Activated CD4-positive, alpha-beta T cell treated with anti-CD3 and anti-CD28 coated beads, Interleukin-2, amount 50 U/mL, for 1 hour (primary cell): Measurements from ENCODE around the gene ESRRG.

Experiments
- DNase-seq: peaks from one replicate; pipeline ENCODE4 v3.0.0-alpha.2; 2020

ESRRG gene

DNA sequence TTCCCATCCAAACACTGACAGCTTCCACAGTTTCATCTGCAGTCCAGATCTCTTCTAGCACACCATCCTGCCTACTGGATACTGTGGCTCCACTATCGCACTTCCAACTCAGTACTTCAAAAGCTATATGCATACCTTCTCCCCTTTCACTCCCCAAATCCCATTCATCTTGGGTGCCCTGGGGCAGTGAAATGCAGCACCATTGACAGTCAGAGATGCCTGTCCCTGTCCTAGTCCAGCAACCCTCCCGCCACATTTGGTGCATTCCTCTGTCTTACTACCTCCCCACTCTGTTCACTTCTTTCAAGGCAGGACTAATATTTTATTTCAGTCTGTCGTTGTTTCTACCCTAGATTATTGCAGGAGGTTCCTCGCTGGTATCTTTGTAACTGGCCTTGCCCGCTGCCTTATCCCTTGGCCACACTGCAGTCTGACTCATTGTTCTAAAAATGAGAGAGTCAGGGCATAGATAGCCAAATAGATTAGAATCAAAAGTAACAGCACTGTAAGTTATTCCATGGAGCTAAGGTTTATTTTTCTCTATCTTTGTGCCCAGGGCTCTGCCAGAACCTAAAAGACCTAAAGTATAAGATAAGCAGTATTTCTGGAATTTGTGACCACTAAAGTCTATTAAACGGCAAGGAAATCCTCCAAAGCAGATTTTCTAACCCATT is 96.7 kb downstream of the ESRRG start:
- no peak for DNase-seq

DNA sequence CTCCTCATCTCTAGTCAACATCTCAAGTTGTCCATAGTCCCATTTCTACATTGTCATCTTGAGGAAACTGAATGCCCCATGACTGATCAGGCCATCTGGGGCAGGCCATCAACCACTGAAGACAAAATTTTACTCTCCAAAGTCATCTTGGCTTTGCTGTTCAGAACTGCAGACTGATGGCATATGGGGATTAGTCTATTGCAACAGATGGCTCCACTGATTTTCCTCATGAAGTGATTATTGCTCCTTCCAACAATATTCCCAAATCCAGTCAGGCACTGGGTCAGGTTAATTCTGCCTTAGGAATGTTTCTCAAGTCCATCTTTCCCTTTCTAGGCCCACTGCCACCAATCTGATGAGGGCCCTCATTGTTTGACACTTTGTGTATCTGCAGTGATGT is 101.7 kb downstream of the ESRRG start:
- DNase-seq: no peak

DNA sequence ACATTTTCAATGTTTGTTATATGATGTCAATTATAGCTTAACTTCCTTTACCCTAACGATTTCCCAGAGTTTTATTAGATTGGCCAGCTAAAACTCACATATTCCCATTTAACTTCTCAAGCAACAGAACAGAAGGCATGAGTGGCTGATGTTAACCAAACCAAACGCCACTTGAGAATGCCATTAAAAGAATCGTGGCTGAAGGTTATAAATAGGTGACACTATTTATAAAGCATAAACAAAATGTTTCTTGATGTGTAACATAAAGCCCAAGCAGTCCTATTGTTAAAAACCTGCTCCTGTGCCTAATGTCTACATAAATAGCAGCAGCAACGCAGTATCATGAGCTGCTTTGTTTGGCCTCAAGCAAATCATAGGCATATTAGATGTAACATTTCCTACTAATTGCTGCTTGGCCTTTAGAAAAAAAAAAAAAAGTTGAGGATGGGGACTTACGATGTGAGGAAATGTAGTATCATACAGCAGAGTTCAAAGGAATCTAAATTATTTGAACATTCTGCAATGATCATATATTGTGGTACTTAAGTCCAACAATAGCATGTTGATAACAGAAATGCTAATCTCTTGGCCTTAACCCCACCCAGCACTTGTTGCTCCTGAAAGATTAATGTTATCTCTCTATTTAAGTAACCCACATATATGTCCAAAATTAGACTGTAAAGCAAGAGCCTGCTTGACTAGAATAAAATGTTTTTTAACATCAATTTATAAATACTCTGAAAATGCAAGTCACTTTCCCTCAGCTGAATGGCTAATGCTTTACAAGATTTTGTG is 106.0 kb downstream of the ESRRG start:
- DNase-seq: no peak

DNA sequence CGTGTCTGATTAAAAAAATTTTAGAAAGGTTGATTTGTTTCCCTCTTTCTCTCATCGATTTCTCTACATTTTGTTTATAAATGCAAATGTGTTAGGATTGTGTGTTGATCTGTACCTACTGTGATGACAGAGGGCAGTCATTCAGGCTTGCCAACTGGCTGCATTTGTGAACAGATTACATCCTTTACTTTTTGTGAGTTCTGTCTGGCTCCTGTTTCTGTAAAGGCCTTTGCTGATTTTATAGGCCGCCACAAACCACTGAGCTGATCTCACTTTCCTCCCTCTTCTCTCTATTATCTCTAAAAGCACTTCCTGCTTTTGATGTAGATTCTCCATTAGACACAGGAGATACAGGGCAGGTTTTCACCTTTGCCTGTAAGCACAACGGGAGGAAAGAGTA is 106.8 kb downstream of the ESRRG start:
- no peak for DNase-seq

DNA sequence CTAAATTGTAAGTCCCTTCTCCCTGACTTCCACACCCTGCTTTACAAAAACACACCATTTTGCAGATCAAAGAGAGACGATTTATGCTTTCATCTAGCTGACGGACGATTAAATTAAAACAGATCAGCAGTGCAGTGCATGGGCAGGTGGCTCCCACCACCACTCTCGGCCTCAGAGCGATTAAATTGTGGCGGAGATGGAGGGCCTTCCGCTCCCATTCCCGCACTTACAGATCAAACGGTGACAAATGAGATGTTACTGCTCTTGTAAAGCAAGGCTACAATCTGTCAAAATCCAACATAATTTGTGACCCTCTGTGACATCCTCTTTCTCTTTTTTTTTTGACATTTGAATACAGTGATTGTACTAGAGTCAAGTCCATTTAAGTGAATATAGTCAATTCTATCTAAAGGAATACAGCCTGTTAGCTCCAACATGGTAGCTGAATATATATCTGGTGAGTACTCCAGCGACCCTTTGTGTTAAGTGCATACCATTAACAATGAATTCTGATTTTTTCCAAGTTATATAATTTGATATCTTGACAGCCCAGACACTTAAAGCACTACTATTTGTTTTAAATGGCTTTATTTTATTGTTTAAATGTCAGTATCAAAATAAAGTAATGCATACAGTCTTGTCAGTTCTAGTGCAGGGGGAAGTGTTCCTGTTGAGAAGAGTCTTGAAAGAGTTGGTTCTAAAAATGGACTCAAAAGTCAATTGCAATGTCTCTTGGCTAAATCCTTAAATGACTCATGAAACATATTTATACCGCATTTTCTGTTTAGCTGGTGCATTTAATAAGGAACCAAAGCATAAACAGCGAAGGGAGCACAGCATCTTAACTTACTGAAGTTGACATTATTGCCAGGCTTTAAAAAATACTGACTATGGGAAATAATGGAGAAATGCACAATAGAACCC is 109.0 kb downstream of the ESRRG start:
- DNase-seq: no peak

DNA sequence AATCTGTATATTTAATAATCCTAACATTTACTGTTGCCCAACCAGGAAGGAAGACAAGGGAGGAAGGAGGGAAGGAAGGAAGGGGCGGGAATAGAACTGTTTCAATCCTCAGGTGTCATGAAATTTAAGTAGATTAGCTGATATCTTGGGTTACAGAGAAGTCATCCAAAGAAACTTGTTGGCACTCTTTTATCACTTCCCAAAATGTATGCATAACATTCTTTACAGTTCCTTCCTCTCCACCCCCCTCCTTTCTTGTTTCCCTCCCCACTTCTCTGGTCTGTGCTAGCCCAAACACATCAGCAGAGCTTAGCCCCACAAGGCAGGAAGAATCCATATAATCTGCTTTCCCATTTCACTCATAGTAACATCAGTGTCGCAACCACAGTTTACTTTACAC is 110.9 kb downstream of the ESRRG start:
- DNase-seq: no peak

DNA sequence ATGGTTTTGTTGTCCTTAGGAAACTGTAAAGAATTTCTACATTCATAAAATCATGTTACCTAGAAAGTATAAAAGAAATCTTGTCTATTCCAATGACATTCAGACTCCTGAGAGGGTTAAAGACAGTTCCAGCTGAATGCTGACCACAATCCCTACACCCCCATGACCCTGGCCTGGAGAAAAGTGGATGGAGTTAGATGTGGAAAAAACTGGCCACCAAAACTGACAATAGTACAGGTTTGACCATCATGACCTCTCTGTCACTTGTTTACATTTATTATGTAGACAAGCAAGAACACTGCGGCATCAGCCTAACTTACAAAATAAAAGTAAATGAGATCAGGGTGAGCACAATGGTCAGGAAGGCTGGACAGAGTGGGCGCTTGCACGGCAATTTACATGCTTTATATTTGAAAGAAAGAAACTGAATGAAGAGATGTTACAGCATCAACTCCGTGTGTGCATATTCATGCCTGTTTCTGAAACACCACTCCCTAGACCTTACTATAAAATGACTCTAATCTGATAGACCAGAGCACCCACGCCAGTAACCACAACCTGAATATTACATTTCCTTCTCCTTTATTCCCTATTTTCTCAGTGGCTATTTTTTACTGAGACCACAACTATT is 116.0 kb downstream of the ESRRG start:
- no peak for DNase-seq

DNA sequence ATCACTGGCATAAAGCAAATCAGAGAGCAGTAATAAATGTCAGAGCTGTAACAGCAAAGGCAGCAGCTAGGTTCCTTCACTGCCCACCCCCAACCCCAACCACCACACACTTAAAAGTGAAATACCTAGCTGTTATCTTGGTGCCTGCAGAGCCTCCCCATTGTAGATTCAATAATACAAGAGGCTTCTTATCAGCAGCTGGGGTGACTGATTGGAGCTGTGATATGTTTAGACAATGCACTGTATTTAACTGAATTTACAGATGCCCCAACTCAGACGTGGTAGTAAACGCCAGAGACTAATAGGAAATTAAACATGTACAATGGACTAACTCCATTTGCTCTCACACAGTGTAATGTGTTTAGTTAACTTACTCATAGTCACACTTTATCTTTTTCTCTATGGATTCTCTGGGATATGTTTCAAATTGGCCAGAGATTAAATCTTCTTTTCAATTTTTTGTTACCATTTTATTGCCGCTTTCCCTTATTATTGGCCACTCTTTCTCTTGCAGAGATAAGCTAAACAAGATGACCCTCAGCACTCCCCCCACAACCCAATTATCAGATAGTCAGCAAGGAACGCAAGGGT is 117.1 kb downstream of the ESRRG start:
- no peak for DNase-seq

DNA sequence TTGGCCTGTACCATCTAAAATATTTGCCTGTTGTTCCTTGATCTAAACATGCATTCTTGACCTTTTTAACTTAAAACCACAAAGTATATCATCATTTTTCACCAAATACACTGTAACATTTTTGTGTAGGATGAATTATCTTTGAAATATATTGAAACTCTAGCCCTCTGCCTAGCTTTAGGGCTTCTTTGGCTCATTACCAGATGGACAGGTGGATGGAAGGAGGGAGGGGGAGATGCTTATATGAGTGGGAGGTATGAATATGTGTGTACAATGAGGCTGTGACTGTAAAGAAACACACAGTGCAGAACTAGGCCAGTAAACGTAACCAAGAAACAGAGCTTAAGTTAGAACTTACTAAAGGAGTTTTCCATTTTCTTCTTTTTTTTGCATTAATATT is 118.5 kb downstream of the ESRRG start:
- no peak for DNase-seq

DNA sequence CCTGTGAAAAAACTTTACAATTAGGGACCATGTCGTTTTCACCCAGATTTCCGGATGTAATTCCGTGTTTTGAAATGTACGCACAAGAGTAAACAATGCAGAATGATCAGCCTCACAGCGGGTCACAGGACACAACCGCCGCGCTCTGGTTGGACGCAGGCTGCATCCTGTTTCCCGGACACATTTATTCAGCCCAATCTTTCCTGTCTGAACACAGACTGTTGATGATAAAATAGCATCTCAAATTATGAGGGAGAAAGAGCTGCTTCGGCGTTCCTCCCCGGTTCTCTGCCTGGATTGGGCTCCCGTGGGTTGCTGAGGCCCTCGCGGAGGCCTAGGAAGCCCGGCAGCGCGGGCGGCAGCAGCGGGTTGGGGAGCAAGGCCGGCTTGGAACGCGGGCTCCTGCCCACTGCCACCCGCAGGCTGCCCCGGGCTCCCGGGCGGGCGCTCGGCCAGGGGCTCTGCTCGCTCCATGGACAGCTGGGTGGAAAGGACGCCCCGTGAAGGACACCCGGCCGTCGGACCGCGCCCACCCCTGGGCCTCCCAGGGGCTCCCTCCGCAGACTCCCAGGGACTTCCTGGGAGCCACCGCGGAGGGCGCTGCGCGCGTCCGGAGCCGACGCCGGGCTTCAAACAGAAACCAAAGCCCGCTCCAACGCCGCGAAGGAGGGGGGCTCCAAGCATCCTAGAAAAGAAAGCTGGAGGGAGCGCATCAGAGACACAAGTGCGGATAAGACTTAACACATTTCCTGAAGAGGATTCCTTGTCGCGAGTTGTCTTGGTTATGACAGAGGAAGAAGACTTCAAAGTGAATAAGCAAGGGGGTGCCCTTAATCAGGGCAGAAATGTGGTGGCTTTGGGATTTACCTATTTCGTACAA is 122.3 kb downstream of the ESRRG start:
- DNase-seq: no peak

DNA sequence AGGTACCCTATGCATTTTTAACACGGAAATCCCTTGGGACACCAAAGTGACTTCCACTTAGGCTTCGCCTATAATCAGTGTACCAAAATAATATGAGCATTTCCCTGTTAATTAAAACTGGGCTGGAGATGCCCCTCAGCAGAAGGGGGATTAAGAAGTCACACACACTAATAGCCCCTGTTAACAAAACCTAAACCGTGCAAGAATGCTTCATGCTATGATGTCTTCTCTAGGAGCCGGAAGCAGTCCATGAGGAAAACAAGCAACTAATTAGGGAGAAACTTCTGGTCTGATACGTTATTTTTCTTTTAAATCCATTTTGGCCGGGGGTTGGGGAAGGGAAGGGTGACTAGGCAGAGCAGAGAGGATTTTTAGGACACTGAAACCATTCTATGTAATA is 123.4 kb downstream of the ESRRG start:
- DNase-seq: no peak

DNA sequence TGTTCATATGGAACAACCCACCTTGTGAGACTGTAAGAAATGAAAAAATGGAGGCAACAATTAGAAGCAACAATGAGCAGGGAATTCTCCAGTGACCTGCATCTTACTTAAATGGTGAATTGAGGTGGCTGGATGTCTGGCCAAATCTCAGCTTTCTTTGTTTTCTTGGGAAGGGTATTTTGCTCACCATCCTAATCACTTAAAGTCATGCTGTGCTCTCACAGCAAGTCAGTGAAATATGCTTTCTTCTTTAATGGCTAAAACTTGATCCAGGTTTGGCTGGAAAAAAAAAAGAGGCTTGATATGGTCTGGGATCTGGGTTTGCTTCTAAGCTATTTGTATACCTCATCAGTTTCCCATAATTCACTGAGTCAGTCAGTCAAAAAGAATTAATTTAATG is 124.8 kb downstream of the ESRRG start:
- DNase-seq: no peak

DNA sequence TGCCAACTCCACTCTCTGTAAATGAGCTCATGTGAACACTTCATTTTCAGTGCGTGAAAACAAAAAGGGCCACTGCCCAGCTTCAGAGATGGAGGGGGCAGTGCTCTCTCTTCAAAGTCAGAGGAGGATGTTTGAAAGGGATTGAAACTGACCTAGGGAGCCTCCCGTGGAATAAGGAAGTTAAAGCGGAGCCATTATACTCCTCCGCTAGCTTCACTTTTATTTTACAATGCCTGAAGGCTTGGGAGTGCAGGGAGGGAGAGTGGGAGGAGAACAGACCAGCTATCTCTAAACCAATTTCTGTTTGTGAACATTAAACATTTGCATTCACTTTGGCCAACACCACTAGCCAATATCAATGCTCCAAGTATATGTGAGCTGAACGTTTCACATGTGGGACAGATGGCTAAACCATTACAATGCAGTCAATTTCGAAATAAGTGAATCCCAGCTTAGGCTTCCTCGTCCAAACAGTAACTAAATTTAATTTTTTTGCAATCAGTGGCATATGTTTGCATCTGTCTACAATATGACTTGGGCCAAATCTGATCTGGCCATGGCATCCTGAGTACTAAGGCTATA is 126.9 kb downstream of the ESRRG start:
- DNase-seq: no peak

DNA sequence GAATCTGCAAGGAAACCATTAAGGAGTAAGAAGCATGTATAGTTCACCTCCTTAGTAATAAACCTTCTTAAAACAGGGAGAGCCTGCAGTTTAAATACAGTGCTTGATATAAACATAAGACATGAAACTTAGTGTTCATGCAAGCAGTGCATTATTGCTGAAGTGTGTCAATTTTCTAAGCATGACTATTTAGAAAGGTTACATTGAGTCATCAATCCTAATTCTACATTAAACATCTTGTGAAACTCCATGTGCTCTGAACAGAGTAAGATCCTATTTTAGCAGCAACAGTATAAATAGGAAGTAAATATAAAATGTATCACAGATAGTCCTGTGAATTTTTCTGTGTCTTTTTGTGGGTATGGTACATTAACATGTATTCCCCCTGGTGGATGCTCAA is 135.5 kb downstream of the ESRRG start:
- DNase-seq: no peak

DNA sequence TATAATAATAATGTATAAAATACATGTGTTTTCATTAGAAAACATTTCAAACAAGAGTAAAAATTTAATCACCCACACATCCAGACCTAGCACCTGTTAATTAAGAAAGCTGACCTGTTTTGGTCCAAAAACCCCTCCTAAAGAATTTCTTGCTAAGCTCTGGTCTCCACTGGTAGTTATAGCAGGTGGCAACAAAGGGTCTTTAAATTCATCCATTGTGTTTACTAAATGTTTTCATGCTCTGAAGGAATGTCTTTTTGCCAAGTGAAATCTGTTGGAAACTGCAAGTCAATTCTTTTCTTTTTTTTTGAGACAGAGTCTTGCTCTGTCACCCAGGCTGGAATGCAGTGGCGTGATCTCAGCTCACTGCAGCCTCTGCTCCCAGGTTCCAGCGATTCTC is 141.1 kb downstream of the ESRRG start:
- DNase-seq: no peak

DNA sequence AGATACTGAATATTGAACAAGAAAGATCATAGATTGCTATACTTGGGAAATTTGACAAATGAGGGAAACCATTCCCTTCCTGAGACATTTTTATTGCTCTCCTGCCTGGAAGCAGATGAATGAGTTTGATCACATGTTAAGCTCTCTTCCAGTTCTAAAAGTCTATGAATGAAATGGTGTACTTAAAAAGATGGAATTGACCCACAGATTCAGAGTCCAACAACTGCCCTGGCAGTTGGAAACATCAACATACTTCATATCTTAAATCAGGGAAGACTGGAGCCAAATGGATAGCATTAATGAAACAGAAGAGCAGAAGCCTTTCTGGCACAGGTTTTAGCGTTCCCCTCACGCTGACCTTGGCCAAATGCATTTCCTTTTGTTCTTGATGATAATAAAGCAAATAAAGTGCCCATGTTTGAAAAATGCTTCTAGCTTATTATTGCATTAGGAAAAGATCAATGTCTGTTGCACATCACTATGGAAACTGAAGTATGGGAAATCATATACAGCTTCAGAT is 142.6 kb downstream of the ESRRG start:
- DNase-seq: no peak

DNA sequence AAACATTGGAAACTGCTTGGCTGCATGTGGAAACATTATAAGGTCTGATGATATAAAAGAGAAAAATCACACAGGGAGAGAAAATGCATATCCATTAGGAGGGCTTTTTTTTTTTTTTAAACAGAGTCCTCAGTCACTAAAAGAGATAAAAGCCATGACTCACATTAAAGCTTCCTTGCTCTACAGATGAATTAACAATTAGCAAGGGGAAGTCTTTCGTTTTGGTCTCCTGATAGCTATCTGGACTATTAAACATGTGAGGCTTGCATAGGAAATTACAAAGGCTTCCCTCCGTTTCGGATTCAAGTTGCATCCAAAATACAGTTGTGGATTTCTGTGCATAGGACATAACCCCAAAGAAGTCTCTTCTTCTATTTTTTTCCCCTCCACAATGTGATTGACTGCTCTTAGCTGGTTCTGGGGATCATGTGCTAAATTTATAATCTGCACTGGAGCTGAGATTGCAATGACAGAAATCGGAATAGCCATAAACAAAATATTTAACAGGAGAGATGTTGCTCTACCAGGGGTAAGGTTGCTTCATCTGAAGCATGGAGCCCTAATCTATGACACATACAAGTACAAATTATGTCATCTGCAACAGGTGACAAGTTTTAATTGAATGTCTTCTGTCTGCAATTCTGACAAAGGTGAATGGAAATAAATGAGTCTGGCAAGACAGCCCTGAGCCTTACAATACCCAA is 146.8 kb downstream of the ESRRG start:
- DNase-seq: no peak

DNA sequence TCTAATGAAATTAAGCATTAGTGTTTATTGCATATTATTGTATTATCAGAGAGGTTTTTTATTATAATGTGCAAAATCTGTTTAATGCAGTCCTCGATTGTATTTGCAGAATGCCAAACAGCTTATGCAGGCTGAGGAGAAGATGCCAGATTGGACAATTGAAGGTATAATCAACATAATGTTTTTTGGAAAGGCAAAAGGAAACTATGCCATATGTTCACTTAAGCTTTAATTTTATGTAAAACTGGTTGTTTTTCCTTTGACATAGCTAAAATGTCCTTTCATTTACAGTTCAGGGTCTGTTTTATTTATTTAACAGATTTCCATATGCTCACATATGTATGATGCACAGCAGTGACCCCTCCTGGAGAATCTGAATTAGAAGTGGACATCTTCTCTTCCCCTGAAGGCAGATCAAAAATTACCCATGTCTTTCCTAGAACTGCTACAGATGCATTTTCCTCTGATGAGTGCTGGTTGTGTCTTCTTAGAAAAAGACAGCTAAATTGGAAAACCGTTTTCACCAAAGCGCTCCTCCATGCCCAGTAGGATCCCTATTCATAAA is 156.5 kb downstream of the ESRRG start:
- DNase-seq: no peak

DNA sequence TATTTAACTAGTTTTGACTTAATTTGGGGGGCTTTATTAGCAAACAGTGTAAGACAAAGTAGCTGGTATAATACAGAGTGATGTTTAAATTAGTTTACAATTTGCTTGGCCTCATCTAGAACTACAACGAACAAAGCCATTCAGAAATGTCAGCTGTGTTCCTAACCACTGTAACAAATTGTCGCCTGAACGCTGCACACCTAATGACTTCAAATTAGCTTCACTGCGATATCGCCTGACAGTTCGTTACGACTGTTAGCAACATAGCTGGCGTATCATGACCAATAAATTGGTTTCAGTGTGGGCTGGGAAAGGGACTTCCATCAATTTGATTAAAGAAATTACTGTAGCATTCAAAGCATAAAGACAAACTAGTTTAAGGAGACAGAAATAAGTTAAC is 160.1 kb downstream of the ESRRG start:
- DNase-seq: no peak

DNA sequence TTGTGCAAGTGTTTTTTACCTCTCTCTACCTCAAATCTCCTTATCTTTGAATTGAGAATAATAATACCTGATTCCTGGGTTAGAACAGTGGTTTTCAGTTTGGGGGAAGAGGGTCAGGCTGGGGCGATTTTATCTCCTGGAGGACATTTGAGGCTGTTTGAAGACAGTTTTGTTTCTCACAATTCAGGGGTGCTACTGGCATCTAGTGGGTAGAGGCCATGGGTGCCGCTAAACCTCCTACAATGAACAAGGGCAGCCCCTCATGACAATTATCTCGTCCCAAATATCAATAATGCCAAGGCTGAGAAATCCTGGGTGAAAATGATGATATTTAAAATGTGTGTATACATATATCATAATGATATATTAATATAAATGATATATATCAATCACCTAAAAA is 160.8 kb downstream of the ESRRG start:
- DNase-seq: no peak
